Activated T-helper 17 cell treated with anti-CD3 and anti-CD28 coated beads, Interleukin-2, amount 50 U/mL, for 72 hours (primary cell): ENCODE results near the gene ADARB2. TPM values are rescaled to one million over a fixed set of nuclear protein-coding genes. Genes with fewer than 3 reads are reported as not detected.

Source experiments
- ATAC-seq: fragments of 150-1000 bp; cut with Tn5 transposase; replicated peaks from 2 replicates; pipeline ENCODE4 v1.10.0; 2021; ENCODE audit warnings: mild to moderate bottlenecking, moderate library complexity
- H3K27ac Mint-ChIP-seq: one replicate; pipeline ENCODE4 v1.8.0; 2022; ENCODE audit warnings: mixed read lengths
- H3K27me3 Mint-ChIP-seq: one replicate; pipeline ENCODE4 v1.8.0; 2022; ENCODE audit warnings: mixed read lengths
- H3K36me3 Mint-ChIP-seq: one replicate; pipeline ENCODE4 v1.8.0; 2022; ENCODE audit warnings: low read depth, mild to moderate bottlenecking, mixed read lengths
- H3K4me1 Mint-ChIP-seq: one replicate; pipeline ENCODE4 v1.8.0; 2022; ENCODE audit warnings: mixed read lengths
- H3K4me3 Mint-ChIP-seq: one replicate; pipeline ENCODE4 v1.8.0; 2022; ENCODE audit warnings: mild to moderate bottlenecking, mixed read lengths
- H3K9me3 Mint-ChIP-seq: one replicate; pipeline ENCODE4 v1.8.0; 2022; ENCODE audit warnings: mixed read lengths
- total RNA-seq, 2 donors: library from RNA; stranded (reverse); gene quantifications; one replicate each; pipeline ENCODE4 v1.2.3, GENCODE V29; 2022

Gene ADARB2
- total RNA-seq, 2 donors from 2014 or later, result not detected

GRCh38 chr10:1214882-1215540 lies 522.3 kb downstream of the ADARB2 start:
- Mint-ChIP-seq H3K4me1 (peaks cover under 1% of the 10 kb centered on the region), H3K27me3 (peaks cover 10% of the 10 kb centered on the region), H3K36me3 (no peaks in the 10 kb centered on the region), H3K4me3 (no peak overlapping the region), H3K27ac (no peak overlapping the region), H3K9me3 (no peaks in the 10 kb centered on the region)
- no peak for ATAC-seq

DNA sequence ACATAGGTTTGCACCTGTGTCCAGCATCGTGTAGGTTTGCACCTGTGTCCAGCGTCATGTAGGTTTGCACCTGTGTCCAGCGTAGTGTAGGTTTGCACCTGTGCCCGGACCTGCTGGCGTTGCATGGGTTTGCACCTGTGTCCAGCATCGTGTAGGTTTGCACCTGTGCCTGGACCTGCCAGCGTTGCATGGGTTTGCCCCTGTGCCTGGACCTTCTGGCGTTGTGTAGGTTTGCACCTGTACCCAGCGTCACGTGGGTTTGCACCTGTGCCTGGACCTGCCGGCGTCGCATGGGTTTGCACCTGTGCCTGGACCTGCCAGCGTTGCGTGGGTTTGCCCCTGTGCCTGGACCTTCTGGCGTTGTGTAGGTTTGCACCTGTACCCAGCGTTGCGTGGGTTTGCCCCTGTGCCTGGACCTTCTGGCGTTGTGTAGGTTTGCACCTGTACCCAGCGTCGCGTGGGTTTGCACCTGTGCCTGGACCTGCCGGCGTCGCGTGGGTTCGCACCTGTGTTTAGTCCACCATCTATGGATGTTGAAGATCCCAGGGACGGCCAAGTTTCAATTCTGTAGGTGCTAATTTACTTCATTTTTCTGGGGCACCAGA lies 523.2 kb downstream of the ADARB2 start:
- Mint-ChIP-seq H3K4me3 (no peak overlapping the region), H3K27me3 (peaks cover 13% of the 10 kb centered on the region), H3K27ac (no peak overlapping the region), H3K4me1 (peaks cover 7% of the 10 kb centered on the region), H3K9me3 (no peaks in the 10 kb centered on the region), H3K36me3 (no peaks in the 10 kb centered on the region)
- no peak for ATAC-seq

- H3K9me3 Mint-ChIP-seq, result no peaks in the 10 kb centered on the region
- ATAC-seq, result no peak
- no peaks in the 10 kb centered on the region for H3K36me3 Mint-ChIP-seq
- peaks cover 13% of the 10 kb centered on the region for H3K27me3 Mint-ChIP-seq
- H3K4me1 Mint-ChIP-seq, result peaks cover 7% of the 10 kb centered on the region
- H3K27ac Mint-ChIP-seq, result no peak overlapping the region
- no peak overlapping the region for H3K4me3 Mint-ChIP-seq
These were observed 523.9 kb downstream of the ADARB2 start for GRCh38 chr10:1213252-1214070.

- Mint-ChIP-seq H3K27me3 (peaks cover 13% of the 10 kb centered on the region), H3K4me3 (no peak overlapping the region), H3K36me3 (no peaks in the 10 kb centered on the region), H3K4me1 (peaks cover 7% of the 10 kb centered on the region), H3K27ac (no peak overlapping the region), H3K9me3 (no peaks in the 10 kb centered on the region)
- no peak for ATAC-seq
These were observed 524.7 kb downstream of the ADARB2 start for GRCh38 chr10:1212571-1213141.

- Mint-ChIP-seq H3K4me3 (no peak overlapping the region), H3K27me3 (peaks cover 13% of the 10 kb centered on the region), H3K36me3 (no peaks in the 10 kb centered on the region), H3K4me1 (peaks cover 7% of the 10 kb centered on the region), H3K27ac (no peak overlapping the region), H3K9me3 (no peaks in the 10 kb centered on the region)
- ATAC-seq, result no peak
These were observed 525.3 kb downstream of the ADARB2 start for GRCh38 chr10:1211844-1212570.

DNA sequence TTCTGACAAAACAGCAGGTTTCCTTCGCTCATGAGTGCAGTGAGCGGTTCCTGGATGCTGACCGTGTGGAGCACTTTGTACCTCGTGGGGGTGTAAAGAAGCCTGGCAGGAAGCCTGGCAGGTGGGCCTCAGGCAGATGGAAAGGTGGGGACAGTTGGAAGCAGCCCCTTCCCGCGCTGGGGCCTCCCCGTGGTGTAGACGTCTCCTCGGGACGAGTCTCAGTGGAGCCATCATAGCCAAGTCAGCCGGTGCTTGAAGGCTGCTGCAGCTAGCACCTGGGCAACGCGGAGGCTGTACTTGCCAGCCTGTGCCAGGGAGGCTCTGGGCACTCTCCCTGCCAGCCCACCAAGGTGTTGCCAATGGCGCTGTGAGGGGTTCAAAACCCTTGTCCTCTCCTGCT lies 526.7 kb downstream of the ADARB2 start:
- no peak overlapping the region for H3K4me3 Mint-ChIP-seq
- no peak for ATAC-seq
- no peaks in the 10 kb centered on the region for H3K36me3 Mint-ChIP-seq
- H3K27me3 Mint-ChIP-seq, result peaks cover 13% of the 10 kb centered on the region
- H3K9me3 Mint-ChIP-seq, result no peaks in the 10 kb centered on the region
- peaks cover 7% of the 10 kb centered on the region for H3K4me1 Mint-ChIP-seq
- no peak overlapping the region for H3K27ac Mint-ChIP-seq

DNA sequence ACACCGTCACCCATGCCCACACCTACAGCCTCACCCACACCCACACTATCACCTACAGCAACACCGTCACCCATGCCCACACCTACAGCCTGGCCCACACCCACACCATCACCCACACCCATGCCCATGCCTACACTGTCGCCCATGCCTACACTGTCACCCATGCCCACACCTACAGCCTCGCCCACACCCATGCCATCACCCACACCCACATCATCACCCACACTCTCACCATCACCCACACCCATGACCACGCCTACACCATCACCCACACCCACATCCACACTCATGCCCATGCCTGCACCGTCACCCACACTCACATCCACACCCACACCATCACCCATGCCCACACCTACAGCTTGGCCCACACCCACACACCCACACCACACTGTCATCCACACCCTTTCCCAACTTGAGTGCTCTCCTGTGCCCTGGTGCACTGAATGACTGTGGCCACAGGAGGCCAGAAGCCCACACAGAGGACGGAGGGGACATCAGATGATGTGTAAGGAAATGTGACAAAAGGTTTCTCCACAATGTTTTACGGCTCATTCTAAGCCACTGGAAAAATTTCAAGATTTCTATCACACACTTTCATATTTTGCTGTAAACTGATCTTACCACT lies 527.9 kb downstream of the ADARB2 start:
- peaks cover 13% of the 10 kb centered on the region for H3K27me3 Mint-ChIP-seq
- H3K4me1 Mint-ChIP-seq, result peaks cover 7% of the 10 kb centered on the region
- H3K4me3 Mint-ChIP-seq, result no peak overlapping the region
- no peak for ATAC-seq
- no peaks in the 10 kb centered on the region for H3K9me3 Mint-ChIP-seq
- no peak overlapping the region for H3K27ac Mint-ChIP-seq
- H3K36me3 Mint-ChIP-seq, result no peaks in the 10 kb centered on the region

GRCh38 chr10:1208366-1209311 lies 528.7 kb downstream of the ADARB2 start:
- Mint-ChIP-seq H3K27me3 (peaks cover 13% of the 10 kb centered on the region), H3K27ac (no peak overlapping the region), H3K4me3 (no peak overlapping the region), H3K4me1 (peaks cover 7% of the 10 kb centered on the region), H3K36me3 (no peaks in the 10 kb centered on the region), H3K9me3 (no peaks in the 10 kb centered on the region)
- no peak for ATAC-seq

DNA sequence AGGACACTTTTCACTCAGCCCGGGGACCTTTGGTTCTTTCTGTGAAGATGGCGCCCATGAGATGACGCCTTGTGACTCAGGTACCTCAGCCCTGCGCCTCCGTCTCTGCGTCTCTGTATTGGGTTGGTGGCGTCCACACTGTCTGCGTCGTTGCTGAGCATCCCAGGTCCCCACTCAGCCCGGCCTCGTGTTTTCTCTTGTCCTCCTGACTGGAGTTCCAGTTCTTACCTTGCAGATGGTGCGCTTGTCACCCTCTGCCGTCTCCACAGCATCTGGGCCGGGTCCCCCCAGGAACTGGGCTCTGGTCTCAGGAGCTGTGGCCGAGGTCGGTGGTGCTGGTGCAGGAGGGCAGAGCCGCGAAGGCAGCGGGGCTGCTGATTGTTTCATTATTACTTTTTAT lies 530.7 kb downstream of the ADARB2 start:
- Mint-ChIP-seq H3K36me3 (no peaks in the 10 kb centered on the region), H3K4me3 (no peak overlapping the region), H3K4me1 (peaks cover 7% of the 10 kb centered on the region), H3K27ac (no peak overlapping the region), H3K9me3 (no peaks in the 10 kb centered on the region), H3K27me3 (peaks cover 8% of the 10 kb centered on the region)
- ATAC-seq, result no peak

- H3K4me3 Mint-ChIP-seq, result no peak overlapping the region
- H3K27me3 Mint-ChIP-seq, result peaks cover 6% of the 10 kb centered on the region
- no peaks in the 10 kb centered on the region for H3K36me3 Mint-ChIP-seq
- H3K27ac Mint-ChIP-seq, result no peak overlapping the region
- peaks cover 7% of the 10 kb centered on the region for H3K4me1 Mint-ChIP-seq
- no peaks in the 10 kb centered on the region for H3K9me3 Mint-ChIP-seq
- no peak for ATAC-seq
These were observed 531.2 kb downstream of the ADARB2 start for GRCh38 chr10:1206101-1206500.

DNA sequence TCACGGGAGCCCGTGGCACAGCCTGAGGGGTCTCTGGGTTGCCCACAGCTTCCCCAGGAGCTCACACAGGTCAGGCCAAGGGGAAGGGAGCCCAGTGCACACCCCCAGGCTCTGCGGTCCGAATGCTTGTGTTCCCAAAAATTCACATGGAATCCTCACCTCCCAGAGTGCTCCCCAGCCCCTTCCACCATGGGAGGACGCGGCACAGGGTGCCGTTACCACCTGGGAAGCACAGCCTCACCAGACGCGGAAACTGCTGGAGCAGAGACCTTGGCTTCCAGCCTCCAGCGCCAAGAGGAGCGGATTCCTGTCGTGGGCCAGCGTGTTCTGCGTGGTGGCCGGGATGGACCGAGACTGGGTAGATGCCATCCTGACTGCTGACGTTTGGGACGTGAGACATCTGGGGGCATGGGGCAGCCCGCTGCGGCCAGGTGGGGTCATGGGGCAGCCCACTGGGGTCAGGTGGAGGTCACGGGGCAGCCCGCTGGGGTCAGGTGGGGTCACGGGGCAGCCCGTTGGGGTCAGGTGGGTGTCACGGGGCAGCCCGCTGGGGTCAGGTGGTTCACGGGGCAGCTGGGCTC lies 531.8 kb downstream of the ADARB2 start:
- ATAC-seq, result no peak
- Mint-ChIP-seq H3K4me1 (peaks cover 7% of the 10 kb centered on the region), H3K27ac (no peak overlapping the region), H3K36me3 (no peaks in the 10 kb centered on the region), H3K9me3 (no peaks in the 10 kb centered on the region), H3K27me3 (peaks cover 6% of the 10 kb centered on the region), H3K4me3 (no peak overlapping the region)

DNA sequence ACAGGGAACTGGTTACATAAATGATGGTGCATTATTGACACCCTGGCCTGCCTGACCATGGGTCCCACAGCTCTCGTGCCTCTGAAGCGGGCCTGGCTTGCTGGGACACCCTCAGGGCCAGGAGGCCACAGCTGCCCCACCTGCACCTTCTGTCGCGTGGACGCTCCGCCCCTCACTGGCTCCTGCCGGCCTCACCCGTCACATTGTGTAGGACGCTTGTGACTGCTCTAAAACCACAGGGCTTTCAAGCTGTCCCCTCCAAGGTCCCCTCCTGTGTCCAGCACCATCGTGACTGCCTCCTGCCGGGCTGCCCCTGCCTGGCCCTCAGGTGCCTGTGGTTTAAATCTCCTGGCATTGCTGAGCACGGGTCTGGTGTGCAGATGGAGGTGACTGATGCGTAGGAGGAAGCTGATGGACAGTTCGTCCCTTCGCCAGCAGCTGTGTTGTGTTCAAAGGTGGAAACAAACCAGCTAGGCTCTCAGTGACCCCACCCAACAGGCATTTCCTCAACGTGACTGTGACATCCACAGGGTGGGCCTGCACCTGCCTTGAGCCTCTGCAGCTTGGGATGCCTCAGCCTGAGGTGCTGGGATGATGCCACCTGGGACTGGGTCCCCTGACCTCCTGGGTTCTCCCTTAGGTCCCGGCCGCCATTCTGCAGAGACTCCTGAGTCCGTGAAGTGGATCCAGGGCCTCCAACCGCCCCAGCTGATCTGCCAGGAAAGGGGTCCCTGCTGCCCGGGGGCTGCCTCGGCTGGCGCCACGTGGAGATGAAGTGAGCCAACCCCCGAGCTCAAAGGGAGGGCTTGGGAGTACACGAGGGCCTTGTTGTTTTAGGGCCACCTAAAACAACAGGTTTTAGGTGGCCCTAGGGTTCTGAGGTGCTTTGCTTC lies 532.6 kb downstream of the ADARB2 start:
- Mint-ChIP-seq H3K9me3 (no peaks in the 10 kb centered on the region), H3K36me3 (no peaks in the 10 kb centered on the region), H3K4me3 (no peak overlapping the region), H3K27ac (no peak overlapping the region), H3K27me3 (peaks cover 3% of the 10 kb centered on the region), H3K4me1 (peaks cover 3% of the 10 kb centered on the region)
- no peak for ATAC-seq
